Peyer's patch (tissue), 4 donors: ENCODE results near the gene SPARCL1. TPM values are rescaled to one million over a fixed set of nuclear protein-coding genes. Genes with fewer than 3 reads are reported as not detected.

ENCODE experiments used
- DNase-seq, 3 donors: peaks; one replicate each; pipeline ENCODE4 v3.0.0-alpha.2; 2017 to 2019
- H3K27ac ChIP-seq, 4 donors: fragments of 200-600 bp; sonication (generic); one replicate each; pipeline ENCODE4 v1.5.1; 2016 to 2019
- H3K27me3 ChIP-seq, 2 donors: fragments of 200-600 bp; sonication (generic); one replicate each; pipeline ENCODE4 v1.5.1; 2019
- H3K36me3 ChIP-seq, 3 donors: fragments of 200-600 bp; sonication (generic); one replicate each; pipeline ENCODE4 v1.5.1; 2016 to 2019
- H3K4me1 ChIP-seq, 4 donors: fragments of 200-600 bp; sonication (generic); one replicate each; pipeline ENCODE4 v1.5.1; 2016 to 2019
- H3K4me3 ChIP-seq, 4 donors: fragments of 200-600 bp; sonication (generic); 1 replicate in 3 of 4; 2 replicates in 1 of 4; pipeline ENCODE4 v1.5.1; 2016 to 2019; ENCODE audit warnings: mild to moderate bottlenecking in 1 of 4
- H3K9me3 ChIP-seq, 4 donors: fragments of 200-600 bp; sonication (generic); one replicate each; pipeline ENCODE4 v1.5.1; 2016 to 2019; ENCODE audit warnings: mild to moderate bottlenecking in 1 of 4
- CTCF ChIP-seq, 6 experiments: fragments of 450-650 bp in 4 of 6; fragments of 200-600 bp in 2 of 6; sonication (generic) in 1 of 6; IDR thresholded peaks; one replicate each; pipeline ENCODE4 v1.5.1; 2017 to 2019; ENCODE audit warnings: antibody characterized with exemption in 6 of 6, mild to moderate bottlenecking in 3 of 6, moderate library complexity in 1 of 6
- POLR2A ChIP-seq, 2 donors: fragments of 450-650 bp; IDR thresholded peaks; one replicate each; pipeline ENCODE4 v1.5.1; 2017; ENCODE audit warnings: antibody characterized with exemption in 2 of 2, mild to moderate bottlenecking in 2 of 2, moderate library complexity in 2 of 2
- total RNA-seq, 4 donors: library from RNA; depleted of rRNA; stranded (reverse); fragments of >200 nt; gene quantifications; one replicate each; pipeline ENCODE4 v1.1.0, GENCODE V29; 2016

SPARCL1 gene
- total RNA-seq, 4 donors from 2014 or later, result 37.1 to 120 (median 117) TPM

GRCh38 chr4:87506974-87507701 lies 22.0 kb downstream of the SPARCL1 start:
- H3K9me3 ChIP-seq, result no peaks in the 10 kb centered on the region
- peaks cover 0 to 11% (median 0%) of the 10 kb centered on the region in 4 donors for H3K4me1 ChIP-seq
- H3K27ac ChIP-seq, result peak overlapping the region in 3 of 4 donors; percentile 13 to 59 (median 37)
- H3K4me3 ChIP-seq, result no peak overlapping the region
- H3K36me3 ChIP-seq, result no peaks in the 10 kb centered on the region
- no peak for TF ChIP-seq POLR2A (IDR thresholded peaks at IDR 0.05)
- no peak for TF ChIP-seq CTCF (IDR thresholded peaks at IDR 0.05)
- no peaks in the 10 kb centered on the region for H3K27me3 ChIP-seq
- no peak for DNase-seq

- H3K27ac ChIP-seq, result peak overlapping the region in 2 of 4 donors; percentile 11 to 53
- no peak overlapping the region for H3K4me3 ChIP-seq
- no peaks in the 10 kb centered on the region for H3K36me3 ChIP-seq
- no peak for DNase-seq
- peaks cover 0 to 12% (median 0%) of the 10 kb centered on the region in 4 donors for H3K4me1 ChIP-seq
- TF ChIP-seq POLR2A (IDR thresholded peaks at IDR 0.05), result no peak
- no peak for TF ChIP-seq CTCF (IDR thresholded peaks at IDR 0.05)
- no peaks in the 10 kb centered on the region for H3K27me3 ChIP-seq
- no peaks in the 10 kb centered on the region for H3K9me3 ChIP-seq
Measured at GRCh38 chr4:87505862-87506261, 23.3 kb downstream of the SPARCL1 start.

DNA sequence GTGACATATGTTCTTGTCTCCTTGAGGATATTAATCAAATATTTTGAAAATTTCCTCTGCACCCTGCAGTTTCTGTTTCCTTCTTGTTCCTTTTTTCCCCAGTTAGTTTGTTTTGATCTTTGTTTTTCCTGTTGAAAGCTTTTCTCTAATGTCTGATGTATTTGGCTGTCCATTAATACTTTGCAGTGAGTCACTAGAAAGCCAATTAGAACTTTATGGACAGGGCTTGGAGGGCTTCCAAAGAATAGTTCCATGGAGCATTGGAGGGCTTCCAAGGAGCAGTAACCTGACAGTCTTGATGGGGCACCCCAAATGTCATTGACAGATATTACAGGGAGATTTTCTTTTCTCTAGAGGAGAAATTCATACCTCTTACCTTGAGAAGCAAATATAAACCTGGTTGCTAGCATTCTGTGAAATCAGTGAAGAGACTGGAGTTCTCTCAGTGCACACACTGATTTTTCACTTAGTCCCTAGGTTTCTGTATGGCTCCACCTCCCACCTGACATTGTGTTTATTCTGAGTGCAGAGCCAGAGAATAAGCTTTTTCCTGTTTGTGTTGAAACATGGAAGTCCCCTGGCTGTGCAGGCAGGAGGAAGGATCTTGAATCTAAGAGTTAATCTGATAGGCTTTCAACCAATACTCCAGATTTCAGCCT lies 26.5 kb downstream of the SPARCL1 start:
- TF ChIP-seq CTCF (IDR thresholded peaks at IDR 0.05) (no peak), POLR2A (IDR thresholded peaks at IDR 0.05) (no peak)
- no peaks in the 10 kb centered on the region for H3K36me3 ChIP-seq
- no peak overlapping the region for H3K4me3 ChIP-seq
- H3K27me3 ChIP-seq, result no peaks in the 10 kb centered on the region
- no peaks in the 10 kb centered on the region for H3K9me3 ChIP-seq
- no peak for DNase-seq
- peaks cover 0 to 12% (median 0%) of the 10 kb centered on the region in 4 donors for H3K4me1 ChIP-seq
- peak overlapping the region in 1 of 4 donors; percentile 22 for H3K27ac ChIP-seq

DNA sequence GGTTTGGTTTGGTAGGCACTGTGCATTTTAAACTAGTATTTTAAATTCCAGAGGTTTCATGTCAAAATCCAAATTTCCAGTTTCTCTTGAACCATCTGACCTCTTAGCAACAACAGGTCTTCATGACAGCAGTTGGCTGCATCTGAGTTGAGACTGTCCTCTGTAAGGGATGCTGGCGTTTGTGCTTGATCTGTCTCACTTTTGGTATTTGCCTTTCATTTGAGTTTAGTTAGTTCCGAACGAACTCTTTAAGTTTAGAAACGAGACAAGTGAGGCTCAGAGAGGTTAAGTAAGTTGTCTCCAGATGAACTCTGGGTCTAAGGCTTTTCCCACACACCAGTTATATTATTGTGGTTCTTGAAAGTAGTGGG lies 29.1 kb downstream of the SPARCL1 start:
- H3K4me1 ChIP-seq, result peaks cover 0 to 12% (median 0%) of the 10 kb centered on the region in 4 donors
- no peaks in the 10 kb centered on the region for H3K9me3 ChIP-seq
- H3K36me3 ChIP-seq, result no peaks in the 10 kb centered on the region
- H3K27me3 ChIP-seq, result no peaks in the 10 kb centered on the region
- no peak for DNase-seq
- H3K27ac ChIP-seq, result no peak overlapping the region
- TF ChIP-seq CTCF (IDR thresholded peaks at IDR 0.05), result no peak
- TF ChIP-seq POLR2A (IDR thresholded peaks at IDR 0.05), result no peak
- no peak overlapping the region for H3K4me3 ChIP-seq

- Histone ChIP-seq H3K36me3 (no peaks in the 10 kb centered on the region), H3K27me3 (no peaks in the 10 kb centered on the region), H3K4me3 (no peak overlapping the region), H3K4me1 (peaks cover 0 to 12% (median 0%) of the 10 kb centered on the region in 4 donors), H3K27ac (peak overlapping the region in 1 of 4 donors; percentile 67), H3K9me3 (no peaks in the 10 kb centered on the region)
- TF ChIP-seq CTCF (IDR thresholded peaks at IDR 0.05) (no peak), POLR2A (IDR thresholded peaks at IDR 0.05) (no peak)
- no peak for DNase-seq
Measured at GRCh38 chr4:87499403-87500091, 29.6 kb downstream of the SPARCL1 start.
